GM12864 (cell line): Measurements from ENCODE around the gene WDFY4.

ENCODE experiments used
- DNase-seq: peaks from one replicate; pipeline ENCODE4 v3.0.0-alpha.2; 2011; ENCODE audit warnings: low read depth
- H3K4me3 ChIP-seq: 2 replicates; pipeline ENCODE4 v1.5.1; 2011; ENCODE audit warnings: mild to moderate bottlenecking, low read depth, low read length, control low read depth
- TF ChIP-seq, protein P1 (sequence below): IDR thresholded peaks from 2 replicates; pipeline ENCODE4 v1.5.1; 2011; ENCODE audit warnings: low read depth, mild to moderate bottlenecking, moderate library complexity, low read length, control low read depth, inconsistent platforms; ENCODE audit errors: missing control alignments

Gene WDFY4

DNA sequence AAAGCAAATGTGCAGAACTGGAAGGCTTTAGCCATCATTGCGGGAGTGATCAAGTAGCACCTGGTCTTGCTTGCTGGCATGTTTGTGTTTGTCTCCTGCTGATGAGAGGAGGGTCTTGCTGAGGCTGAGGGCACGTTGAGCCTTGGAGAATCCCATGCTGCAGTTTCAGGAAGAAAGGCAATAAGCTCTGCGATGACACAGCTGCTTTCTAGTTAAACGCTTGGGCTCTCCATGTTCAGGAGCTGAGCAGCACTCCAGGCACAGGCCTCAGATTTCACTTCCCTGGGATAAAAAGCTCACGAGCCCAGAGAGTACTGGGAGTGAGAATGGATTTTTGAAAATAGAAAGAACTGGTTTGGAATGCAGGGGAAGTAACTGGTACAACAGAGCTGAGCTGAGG is 154.2 kb downstream of the WDFY4 start:
- no peak overlapping the region for H3K4me3 ChIP-seq
- TF ChIP-seq, protein P1, sequence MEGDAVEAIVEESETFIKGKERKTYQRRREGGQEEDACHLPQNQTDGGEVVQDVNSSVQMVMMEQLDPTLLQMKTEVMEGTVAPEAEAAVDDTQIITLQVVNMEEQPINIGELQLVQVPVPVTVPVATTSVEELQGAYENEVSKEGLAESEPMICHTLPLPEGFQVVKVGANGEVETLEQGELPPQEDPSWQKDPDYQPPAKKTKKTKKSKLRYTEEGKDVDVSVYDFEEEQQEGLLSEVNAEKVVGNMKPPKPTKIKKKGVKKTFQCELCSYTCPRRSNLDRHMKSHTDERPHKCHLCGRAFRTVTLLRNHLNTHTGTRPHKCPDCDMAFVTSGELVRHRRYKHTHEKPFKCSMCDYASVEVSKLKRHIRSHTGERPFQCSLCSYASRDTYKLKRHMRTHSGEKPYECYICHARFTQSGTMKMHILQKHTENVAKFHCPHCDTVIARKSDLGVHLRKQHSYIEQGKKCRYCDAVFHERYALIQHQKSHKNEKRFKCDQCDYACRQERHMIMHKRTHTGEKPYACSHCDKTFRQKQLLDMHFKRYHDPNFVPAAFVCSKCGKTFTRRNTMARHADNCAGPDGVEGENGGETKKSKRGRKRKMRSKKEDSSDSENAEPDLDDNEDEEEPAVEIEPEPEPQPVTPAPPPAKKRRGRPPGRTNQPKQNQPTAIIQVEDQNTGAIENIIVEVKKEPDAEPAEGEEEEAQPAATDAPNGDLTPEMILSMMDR = no peak
- DNase-seq = no peak

DNA sequence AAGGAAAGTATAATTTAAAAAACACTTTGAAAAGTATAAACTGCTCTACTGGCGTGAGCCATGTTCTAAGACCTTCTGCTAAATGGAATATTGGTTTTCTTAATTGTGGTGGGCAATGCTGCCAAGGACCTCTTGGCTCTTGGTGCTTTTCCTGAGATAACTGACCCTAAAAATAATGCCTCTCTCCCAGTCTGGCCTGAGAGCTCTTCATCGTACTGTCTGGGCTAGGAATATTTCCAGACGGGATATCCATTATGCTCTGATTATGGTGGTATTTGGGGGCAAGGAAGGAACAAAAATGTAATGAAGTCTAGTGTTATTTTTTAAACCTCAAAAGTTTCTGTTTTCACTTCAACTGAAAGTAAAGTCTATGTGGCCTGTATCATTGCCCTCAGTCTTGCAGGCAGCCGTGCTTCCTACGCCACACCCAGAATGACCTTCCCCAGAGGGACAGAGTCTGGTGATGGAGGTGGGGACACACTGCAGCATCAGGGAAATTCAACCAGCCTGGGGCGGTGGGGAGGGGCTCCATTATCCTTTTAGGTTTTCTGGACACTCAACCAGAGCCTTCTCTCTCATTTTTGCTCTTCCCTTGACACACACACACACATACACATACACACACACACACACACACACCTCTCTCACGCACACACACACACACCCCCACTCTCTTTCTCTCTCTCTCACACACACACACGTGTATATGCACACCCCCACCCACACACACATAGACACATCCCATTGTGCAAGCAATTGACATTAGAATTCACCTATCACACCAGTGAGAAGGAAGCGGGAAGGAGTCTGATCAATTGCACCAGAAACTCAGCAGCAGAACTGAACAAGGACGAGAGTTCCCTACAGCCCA is 155.4 kb downstream of the WDFY4 start:
- TF ChIP-seq, protein P1 = no peak
- no peak overlapping the region for H3K4me3 ChIP-seq
- no peak for DNase-seq

DNA sequence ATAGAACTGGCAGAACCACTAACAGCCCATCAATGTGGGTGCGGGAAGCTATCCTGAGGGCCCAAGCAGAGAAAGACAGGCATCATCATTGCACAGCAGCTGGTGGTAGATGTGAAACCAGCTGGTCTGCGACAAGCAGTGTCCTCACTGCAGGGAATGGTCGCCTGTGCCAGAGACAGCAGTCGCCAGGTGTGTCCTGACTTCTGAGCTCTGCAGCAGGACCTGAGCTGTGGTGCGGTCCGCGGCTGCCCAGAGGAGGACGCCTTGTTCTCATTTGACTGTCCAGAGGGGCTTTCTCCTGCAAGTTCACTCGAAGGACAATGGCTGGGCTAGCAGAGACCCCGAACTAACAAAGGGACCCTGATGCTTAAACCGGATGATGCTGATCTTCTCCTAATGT is 157.6 kb downstream of the WDFY4 start:
- TF ChIP-seq, protein P1 = no peak
- DNase-seq = no peak
- H3K4me3 ChIP-seq = no peak overlapping the region

DNA sequence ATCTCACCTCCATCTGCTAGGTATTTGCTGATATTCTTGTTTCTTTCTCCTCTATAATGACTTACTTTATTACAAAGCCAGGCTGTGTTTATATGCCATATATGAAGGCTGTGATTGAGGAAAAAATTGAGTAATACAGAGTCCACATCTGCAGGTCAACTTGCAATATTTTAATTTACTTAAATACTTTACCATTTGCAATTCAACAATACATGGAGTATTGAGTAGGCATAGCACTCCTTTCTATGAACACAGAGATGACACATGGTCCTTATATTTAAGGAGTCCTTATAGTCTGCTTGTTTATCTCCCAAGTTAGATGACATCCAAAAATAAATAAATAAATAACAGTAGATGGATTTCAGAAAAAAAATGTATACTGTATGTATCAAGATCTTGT is 158.5 kb downstream of the WDFY4 start:
- TF ChIP-seq, protein P1 = no peak
- no peak overlapping the region for H3K4me3 ChIP-seq
- no peak for DNase-seq

DNA sequence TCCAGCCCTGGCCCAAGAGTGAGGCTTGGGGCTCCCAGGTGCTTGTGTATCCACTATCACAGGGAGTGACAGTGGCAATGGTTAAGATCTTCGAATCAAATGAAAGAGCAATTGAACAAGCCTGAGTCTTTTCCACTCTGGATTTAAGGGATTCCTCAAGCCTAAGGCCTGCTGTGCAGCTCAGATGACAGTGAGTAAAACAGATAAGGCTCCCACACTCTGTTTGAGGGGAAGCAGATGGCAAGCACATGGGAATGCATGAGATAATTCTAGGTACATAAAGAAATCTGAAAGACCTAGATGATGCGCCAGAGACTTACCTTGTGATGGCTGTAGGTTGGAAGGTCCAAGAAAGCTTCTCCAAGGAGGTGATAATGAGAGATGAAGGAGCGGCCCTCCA is 159.9 kb downstream of the WDFY4 start:
- H3K4me3 ChIP-seq = no peak overlapping the region
- TF ChIP-seq, protein P1 = no peak
- DNase-seq = no peak

DNA sequence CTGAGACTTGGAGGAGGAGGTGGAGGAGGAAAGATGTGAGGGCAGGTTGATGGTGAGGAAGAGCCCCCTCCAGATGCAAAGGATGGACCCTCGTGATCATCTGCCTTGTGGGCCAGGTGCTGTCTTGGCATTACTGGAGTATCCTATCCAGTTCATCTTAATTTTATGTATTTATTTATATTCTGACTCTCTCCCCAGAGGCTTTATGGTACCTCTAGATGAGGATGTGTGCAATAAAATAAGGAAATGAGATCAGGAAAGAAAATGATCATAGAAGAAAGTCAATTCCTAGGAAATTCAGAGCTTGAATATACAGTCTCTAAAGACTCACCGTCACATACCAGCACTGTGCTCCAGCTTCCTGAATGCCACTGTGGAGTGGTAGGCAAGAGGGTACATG is 160.8 kb downstream of the WDFY4 start:
- TF ChIP-seq, protein P1 = no peak

DNA sequence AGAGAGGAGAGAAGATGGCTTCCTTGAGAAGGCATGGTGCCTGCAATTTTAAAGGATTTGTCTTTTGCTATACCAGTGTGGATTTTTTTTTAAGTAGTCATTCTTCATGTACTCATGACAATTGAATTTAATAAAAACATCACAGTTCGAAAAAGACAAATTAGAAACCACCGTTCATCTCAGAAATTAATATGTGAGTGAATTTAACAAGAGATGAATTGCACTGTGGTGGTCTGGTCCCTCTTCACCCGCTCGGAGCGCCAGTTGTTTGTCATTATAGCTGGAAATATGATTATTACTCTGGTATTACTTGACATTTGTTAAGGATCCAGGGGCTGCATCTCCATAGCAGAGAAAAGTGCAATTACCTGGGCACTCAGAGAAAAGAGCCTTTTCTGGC is 163.0 kb downstream of the WDFY4 start:
- DNase-seq = no peak
- no peak overlapping the region for H3K4me3 ChIP-seq
- TF ChIP-seq, protein P1 = no peak

More for the DNA sequence above, 160.8 kb downstream of the WDFY4 start:
- no peak for DNase-seq
- no peak overlapping the region for H3K4me3 ChIP-seq
